Measurements from ENCODE around the gene IL10.

IL10 gene

GRCh38 chr1:206760590-206760989 is 11.7 kb downstream of the IL10 start:
- TF ChIP-seq CTCF (IDR thresholded peaks at IDR 0.05; ENCODE audit: insufficient read depth, low read length) (no peak), REST (IDR thresholded peaks at IDR 0.05; ENCODE audit: insufficient replicate concordance, low read depth) (no peak), SPI1 (IDR thresholded peaks at IDR 0.05; ENCODE audit: borderline replicate concordance, low read depth) (no peak), GABPA (IDR thresholded peaks at IDR 0.05; ENCODE audit: low read depth) (no peak), POLR2AphosphoS5 (IDR thresholded peaks at IDR 0.05; ENCODE audit: low read depth) (no peak)
- no peak for DNase-seq (ENCODE audit: low read depth in 1 of 2, low spot score in 1 of 2)
- no peak overlapping the region for H3K27ac ChIP-seq (replicated peaks)
- H3K4me3 ChIP-seq (replicated peaks; ENCODE audit: insufficient read depth, low read length): no peak overlapping the region
- no peaks in the 10 kb centered on the region for H3K27me3 ChIP-seq (ENCODE audit: insufficient read depth, poor library complexity, severe bottlenecking)

- Histone ChIP-seq H3K27ac (replicated peaks) (peak overlapping the region; percentile 61), H3K27me3 (ENCODE audit: insufficient read depth, poor library complexity, severe bottlenecking) (no peaks in the 10 kb centered on the region), H3K4me3 (replicated peaks; ENCODE audit: insufficient read depth, low read length) (no peak overlapping the region)
- DNase-seq (ENCODE audit: low read depth in 1 of 2, low spot score in 1 of 2): peak in 1 of 2 experiments; percentile 53
- TF ChIP-seq SPI1 (IDR thresholded peaks at IDR 0.05; ENCODE audit: borderline replicate concordance, low read depth): no peak
- no peak for TF ChIP-seq GABPA (IDR thresholded peaks at IDR 0.05; ENCODE audit: low read depth)
- TF ChIP-seq POLR2AphosphoS5 (IDR thresholded peaks at IDR 0.05; ENCODE audit: low read depth): no peak
- no peak for TF ChIP-seq REST (IDR thresholded peaks at IDR 0.05; ENCODE audit: insufficient replicate concordance, low read depth)
- no peak for TF ChIP-seq CTCF (IDR thresholded peaks at IDR 0.05; ENCODE audit: insufficient read depth, low read length)
Observed at GRCh38 chr1:206757524-206758266, 14.6 kb downstream of the IL10 start.

GRCh38 chr1:206754011-206754410 is 18.3 kb downstream of the IL10 start:
- no peak for DNase-seq (ENCODE audit: low read depth in 1 of 2, low spot score in 1 of 2)
- Histone ChIP-seq H3K4me3 (replicated peaks; ENCODE audit: insufficient read depth, low read length) (no peak overlapping the region), H3K27ac (replicated peaks) (no peak overlapping the region), H3K27me3 (ENCODE audit: insufficient read depth, poor library complexity, severe bottlenecking) (no peaks in the 10 kb centered on the region)
- TF ChIP-seq REST (IDR thresholded peaks at IDR 0.05; ENCODE audit: insufficient replicate concordance, low read depth) (no peak), GABPA (IDR thresholded peaks at IDR 0.05; ENCODE audit: low read depth) (no peak), SPI1 (IDR thresholded peaks at IDR 0.05; ENCODE audit: borderline replicate concordance, low read depth) (no peak), POLR2AphosphoS5 (IDR thresholded peaks at IDR 0.05; ENCODE audit: low read depth) (no peak), CTCF (IDR thresholded peaks at IDR 0.05; ENCODE audit: insufficient read depth, low read length) (no peak)

Measured in HL-60 (cell line).